ENCODE results near the gene STK35.
"Not testable (repeated sequence)": the region's sequence is repeated elsewhere in the genome, so short reads cannot be mapped to it uniquely, and the experiment has no call there.

The STK35 gene

GRCh38 chr20:2163312-2163711 lies 61.7 kb downstream of the STK35 start:
- no peak for DNase-seq

- DNase-seq: no peak
Measured at GRCh38 chr20:2163757-2164156, 62.1 kb downstream of the STK35 start.

GRCh38 chr20:2164421-2164820 lies 62.8 kb downstream of the STK35 start:
- DNase-seq: no peak

GRCh38 chr20:2164966-2165365 lies 63.3 kb downstream of the STK35 start:
- DNase-seq: no peak

GRCh38 chr20:2165871-2166270 lies 64.2 kb downstream of the STK35 start:
- DNase-seq: no peak

- no peak for DNase-seq
Measured at GRCh38 chr20:2167112-2167511, 65.5 kb downstream of the STK35 start.

GRCh38 chr20:2168946-2169345 lies 67.3 kb downstream of the STK35 start:
- no peak for DNase-seq

GRCh38 chr20:2169456-2170088 lies 67.9 kb downstream of the STK35 start:
- DNase-seq: peak in 1 of 4 experiments; percentile 11

- DNase-seq: no peak
Measured at GRCh38 chr20:2170404-2170803, 68.8 kb downstream of the STK35 start.

GRCh38 chr20:2171266-2171790 lies 69.7 kb downstream of the STK35 start:
- peak in 3 of 4 experiments; percentile 19 to 27 (median 24) for DNase-seq

GRCh38 chr20:2171840-2172239 lies 70.2 kb downstream of the STK35 start:
- not testable (repeated sequence) for DNase-seq

GRCh38 chr20:2172305-2173175 lies 70.9 kb downstream of the STK35 start:
- peak; percentile 75 to 87 (median 83) for DNase-seq

- DNase-seq: no peak
Measured at GRCh38 chr20:2173186-2173585, 71.6 kb downstream of the STK35 start.

GRCh38 chr20:2174067-2174466 lies 72.4 kb downstream of the STK35 start:
- DNase-seq: no peak

- no peak for DNase-seq
Measured at GRCh38 chr20:2176946-2177345, 75.3 kb downstream of the STK35 start.

- no peak for DNase-seq
Measured at GRCh38 chr20:2178318-2179232, 76.9 kb downstream of the STK35 start.

GRCh38 chr20:2179233-2179580 lies 77.6 kb downstream of the STK35 start:
- DNase-seq: peak in 2 of 4 experiments; percentile 18 to 31

- DNase-seq: no peak
Measured at GRCh38 chr20:2179949-2180348, 78.3 kb downstream of the STK35 start.

GRCh38 chr20:2183381-2183780 lies 81.8 kb downstream of the STK35 start:
- no peak for DNase-seq

- DNase-seq: not testable (repeated sequence)
Measured at GRCh38 chr20:2184933-2185332, 83.3 kb downstream of the STK35 start.

GRCh38 chr20:2195614-2196013 lies 94.0 kb downstream of the STK35 start:
- no peak for DNase-seq

- DNase-seq: no peak
Measured at GRCh38 chr20:2197166-2197565, 95.5 kb downstream of the STK35 start.

Data from suppressor macrophage (primary cell).